Measurements from ENCODE around the gene HELB. TPM values are rescaled to one million over a fixed set of nuclear protein-coding genes. Genes with fewer than 3 reads are reported as not detected.

HELB gene
- total RNA-seq, 1 donor from 2014 or later, result 6.9 TPM

DNA sequence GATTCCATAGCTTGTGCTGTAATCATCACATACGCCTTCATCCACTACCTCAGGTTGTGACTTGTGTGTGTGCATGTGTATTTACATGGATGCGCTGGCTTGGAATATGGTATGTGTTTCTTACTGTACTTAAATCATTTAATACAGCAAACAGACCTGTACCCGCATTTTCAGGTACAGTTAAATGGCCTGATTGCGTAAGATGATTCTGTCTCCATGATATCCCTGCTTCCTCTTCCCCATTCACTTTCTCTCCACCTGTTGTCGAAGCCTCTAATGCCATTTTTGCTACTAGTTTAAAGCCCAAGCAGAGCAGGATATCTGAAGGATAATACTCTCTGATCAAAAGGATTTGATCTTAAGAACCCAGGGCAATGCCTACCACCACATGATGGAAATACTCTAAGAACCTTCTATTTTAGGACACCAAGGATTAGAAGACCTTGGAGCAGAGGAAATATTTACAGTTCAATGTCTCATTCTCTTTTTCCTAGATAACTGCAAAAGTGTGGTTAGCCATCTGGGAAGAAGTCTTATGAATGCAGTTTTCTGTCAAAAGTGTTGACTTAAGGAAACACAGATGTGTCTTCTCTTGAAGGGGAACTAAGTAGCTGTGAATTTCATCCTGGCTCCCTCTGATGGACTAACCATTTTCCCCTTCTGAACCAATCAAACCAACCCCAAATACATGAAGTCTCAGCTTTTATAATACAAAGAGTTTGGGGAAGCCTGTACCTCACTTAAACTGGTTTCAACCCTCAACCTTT is 78.7 kb downstream of the HELB start:
- no peak overlapping the region for H3K4me3 ChIP-seq
- TF ChIP-seq, protein P1, sequence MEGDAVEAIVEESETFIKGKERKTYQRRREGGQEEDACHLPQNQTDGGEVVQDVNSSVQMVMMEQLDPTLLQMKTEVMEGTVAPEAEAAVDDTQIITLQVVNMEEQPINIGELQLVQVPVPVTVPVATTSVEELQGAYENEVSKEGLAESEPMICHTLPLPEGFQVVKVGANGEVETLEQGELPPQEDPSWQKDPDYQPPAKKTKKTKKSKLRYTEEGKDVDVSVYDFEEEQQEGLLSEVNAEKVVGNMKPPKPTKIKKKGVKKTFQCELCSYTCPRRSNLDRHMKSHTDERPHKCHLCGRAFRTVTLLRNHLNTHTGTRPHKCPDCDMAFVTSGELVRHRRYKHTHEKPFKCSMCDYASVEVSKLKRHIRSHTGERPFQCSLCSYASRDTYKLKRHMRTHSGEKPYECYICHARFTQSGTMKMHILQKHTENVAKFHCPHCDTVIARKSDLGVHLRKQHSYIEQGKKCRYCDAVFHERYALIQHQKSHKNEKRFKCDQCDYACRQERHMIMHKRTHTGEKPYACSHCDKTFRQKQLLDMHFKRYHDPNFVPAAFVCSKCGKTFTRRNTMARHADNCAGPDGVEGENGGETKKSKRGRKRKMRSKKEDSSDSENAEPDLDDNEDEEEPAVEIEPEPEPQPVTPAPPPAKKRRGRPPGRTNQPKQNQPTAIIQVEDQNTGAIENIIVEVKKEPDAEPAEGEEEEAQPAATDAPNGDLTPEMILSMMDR (IDR thresholded peaks at IDR 0.05), result no peak
- H3K9me3 ChIP-seq, result no peaks in the 10 kb centered on the region
- DNase-seq (no peak), ATAC-seq (no peak)
- intact Hi-C loops (cut with DNase I), result no loop called here
- H3K36me3 ChIP-seq, result no peaks in the 10 kb centered on the region
- H3K4me1 ChIP-seq, result no peaks in the 10 kb centered on the region
- H3K27ac ChIP-seq, result no peak overlapping the region
- no peaks in the 10 kb centered on the region for H3K27me3 ChIP-seq

DNA sequence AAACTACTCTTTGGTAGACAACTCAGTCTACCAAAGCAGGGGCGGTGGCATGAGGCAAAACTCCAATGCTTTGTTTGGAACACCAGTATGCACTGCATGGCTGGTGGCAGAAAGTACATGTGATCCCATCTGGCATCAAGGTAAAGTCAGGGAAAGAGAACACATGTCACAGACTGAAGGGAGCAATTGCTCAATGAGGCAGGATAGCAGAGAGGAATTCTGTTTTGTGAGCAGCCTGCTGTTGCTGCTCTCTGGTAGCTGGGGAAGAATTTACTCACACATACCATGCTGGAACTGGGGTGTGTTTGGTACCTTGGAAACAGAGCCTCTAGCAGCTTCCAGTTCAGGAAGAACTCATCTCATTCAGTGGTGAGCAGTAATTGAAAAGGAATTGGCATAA is 84.8 kb downstream of the HELB start:
- Histone ChIP-seq H3K27ac (no peak overlapping the region), H3K27me3 (no peaks in the 10 kb centered on the region), H3K4me1 (no peaks in the 10 kb centered on the region), H3K36me3 (no peaks in the 10 kb centered on the region), H3K9me3 (no peaks in the 10 kb centered on the region), H3K4me3 (no peak overlapping the region)
- TF ChIP-seq, protein P1 (IDR thresholded peaks at IDR 0.05), result no peak
- ATAC-seq (no peak), DNase-seq (no peak)
- intact Hi-C loops (cut with DNase I), result no loop called here

Other genes with a start within 250 kb of the HELB start
- gene LLPH, start 171.7 kb upstream of the HELB start, total RNA-seq, result 17.1 TPM
- 154 TPM for gene TMBIM4, start 132.5 kb upstream of the HELB start, total RNA-seq
- 44.6 TPM for gene IRAK3, start 113.3 kb upstream of the HELB start, total RNA-seq

Measured in upper lobe of right lung (tissue), 1 donor.